Ovary (tissue), 9 donors: ENCODE results near the gene ELOVL5. TPM values are rescaled to one million over a fixed set of nuclear protein-coding genes. Genes with fewer than 3 reads are reported as not detected.

ENCODE experiments used
- DNase-seq, 5 donors: peaks; one replicate each; pipeline ENCODE4 v3.0.0-alpha.2; 2019 to 2020
- H3K27ac ChIP-seq, 2 donors: fragments of 200-600 bp; one replicate each; pipeline versions ENCODE4 v1.5.1 to v1.8.0; 2019 to 2022
- H3K27me3 ChIP-seq: fragments of 200-600 bp; one replicate; pipeline ENCODE4 v1.8.0; 2022
- H3K36me3 ChIP-seq: fragments of 200-600 bp; sonication (generic); one replicate; pipeline ENCODE4 v1.5.1; 2019
- H3K4me1 ChIP-seq: one replicate; pipeline ENCODE4 v1.8.1; 2013; ENCODE audit warnings: mild to moderate bottlenecking, moderate library complexity; ENCODE audit not compliant: insufficient read depth
- H3K4me3 ChIP-seq: fragments of 200-600 bp; sonication (generic); one replicate; pipeline ENCODE4 v1.5.1; 2017
- H3K9me3 ChIP-seq, 2 donors: fragments of 200-600 bp in 1 of 2; sonication (generic) in 1 of 2; one replicate each; pipeline versions ENCODE4 v1.5.1 to v1.8.1; 2013 to 2019; ENCODE audit warnings: mild to moderate bottlenecking in 1 of 2, moderate library complexity in 1 of 2
- CTCF ChIP-seq, 3 donors: fragments of 450-650 bp in 2 of 3; fragments of 200-600 bp in 1 of 3; IDR thresholded peaks; one replicate each; pipeline versions ENCODE4 v1.5.1 to v1.8.0; 2016 to 2022; ENCODE audit warnings: antibody characterized with exemption in 3 of 3, mild to moderate bottlenecking in 1 of 3
- EP300 ChIP-seq: sonication (generic); formaldehyde crosslinking; IDR thresholded peaks from one replicate; pipeline ENCODE4 v1.6.1; 2017; ENCODE audit warnings: antibody characterized with exemption
- POLR2A ChIP-seq: fragments of 450-650 bp; IDR thresholded peaks from one replicate; pipeline ENCODE4 v1.6.1; 2017; ENCODE audit warnings: antibody characterized with exemption, mild to moderate bottlenecking, moderate library complexity
- WGBS, 3 donors: extraction: QIAGEN DNeasy Blood & Tissue Kit in 1 of 3; methylation state at CpG; one replicate each; pipeline versions ENCODE4 v1.1.5 to v1.1.7; 2013 to 2017; 5-methylcytosine and 5-hydroxymethylcytosine counted together
- intact Hi-C, 4 donors: fragments of 100-400 bp; cut with DNase I; formaldehyde crosslinking; loops; one replicate each; pipeline versions ENCODE4 v1.11.0 to v1.15.1; 2022 to 2023
- polyA plus RNA-seq, 2 donors: library from polyadenylated mRNA; stranded (reverse); fragments of 200-250 nt in 1 of 2; fragments of 350-450 nt in 1 of 2; fragmentation: Illumina TruSeq in 1 of 2; extraction: RNeasy Lipid Tissue Mini Kit (QIAGEN cat#74804) in 1 of 2; gene quantifications; one replicate each; pipeline ENCODE4 v1.2.3, GENCODE V29; 2013 to 2014
- total RNA-seq, 7 donors: library from RNA; depleted of rRNA in 2 of 7; stranded (reverse); fragments of >200 nt in 2 of 7; fragmentation: NEBNext Ultra II Directional in 3 of 7; extraction: Animal tissue kit (Norgen Biotek cat#: 25700) in 3 of 7; gene quantifications; one replicate each; pipeline versions ENCODE4 v1.1.0 to v1.2.4, GENCODE V29; 2016 to 2023
- donor health status: DM: no; HTN: no; CAD: no; lungs with moderate emphysema.
- donor health status: DM: no; HTN: no; CAD: no.
- donor health status: Bipolar disorder and iron deficiency.
- donor health status: DM: yes; HTN: yes; CAD: no.
- donor health status: DM: no; HTN: no; CAD: no.
- donor health status: DM: yes; HTN: yes; CAD: no.

ELOVL5 gene
- total and polyA plus RNA-seq, 9 donors = 14.7 to 191 (median 41.8) TPM

DNA sequence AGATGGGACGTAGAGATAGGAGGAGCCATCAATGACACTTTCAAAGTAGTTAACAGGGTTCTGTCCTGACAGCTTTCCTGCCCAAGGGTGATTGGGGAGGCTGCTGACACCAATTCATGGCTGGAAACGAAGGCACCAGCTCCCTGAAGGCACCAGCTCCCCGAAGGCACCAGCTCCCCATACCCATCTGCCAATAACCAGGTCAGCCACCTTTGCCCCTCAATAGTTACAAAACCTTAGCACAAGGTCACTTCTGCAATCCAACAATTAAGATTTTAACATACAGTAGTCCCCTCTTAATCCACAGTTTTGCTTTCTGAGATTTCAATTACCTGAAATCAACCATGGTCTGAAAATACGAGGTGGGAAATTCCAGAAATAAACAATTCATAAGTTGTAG, 51.7 kb downstream of the ELOVL5 start:
- Histone ChIP-seq H3K27me3 (no peaks in the 10 kb centered on the region), H3K27ac (no peak overlapping the region), H3K4me3 (no peak overlapping the region), H3K4me1 (peaks cover 10% of the 10 kb centered on the region), H3K9me3 (no peaks in the 10 kb centered on the region), H3K36me3 (no peaks in the 10 kb centered on the region)
- intact Hi-C loops = no loop called here
- no peak for DNase-seq
- WGBS, 3 donors = 86 to 87% (median 87%) methylated on average over 4 of the region's 4 CpGs
- TF ChIP-seq POLR2A = no peak
- TF ChIP-seq CTCF (IDR thresholded peaks at IDR 0.05) = no peak
- no peak for TF ChIP-seq EP300

GRCh38 chr6:53295176-53295575, 53.6 kb downstream of the ELOVL5 start:
- Histone ChIP-seq H3K27ac (no peak overlapping the region), H3K4me3 (no peak overlapping the region), H3K27me3 (no peaks in the 10 kb centered on the region), H3K9me3 (no peaks in the 10 kb centered on the region), H3K4me1 (peaks cover 2% of the 10 kb centered on the region), H3K36me3 (no peaks in the 10 kb centered on the region)
- TF ChIP-seq POLR2A = no peak
- TF ChIP-seq EP300 = no peak
- no peak for DNase-seq
- intact Hi-C loops = no loop called here
- 52 to 65% (median 59%) methylated on average over 1 of the region's 1 CpG for WGBS, 3 donors

DNA sequence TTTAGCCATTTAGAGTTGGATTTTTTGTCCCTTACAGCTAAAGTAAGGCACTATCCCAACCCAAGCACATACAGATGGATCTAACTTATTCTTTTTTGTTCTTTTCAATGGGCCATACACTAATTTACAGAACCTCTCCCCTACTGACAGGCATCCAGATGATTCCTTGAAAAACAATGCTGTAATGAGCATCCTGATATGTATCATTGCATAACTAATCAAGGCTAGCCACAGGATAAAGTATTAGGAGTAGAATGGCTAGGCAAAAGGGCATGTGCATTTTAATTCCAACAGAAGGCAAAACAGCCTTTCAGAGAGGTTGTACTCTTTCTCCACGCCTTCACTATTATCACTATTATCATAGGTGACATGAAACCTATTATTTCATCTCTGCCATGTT, 54.1 kb downstream of the ELOVL5 start:
- no peak for DNase-seq
- Histone ChIP-seq H3K27ac (no peak overlapping the region), H3K27me3 (no peaks in the 10 kb centered on the region), H3K4me3 (no peak overlapping the region), H3K4me1 (peaks cover 2% of the 10 kb centered on the region), H3K36me3 (no peaks in the 10 kb centered on the region), H3K9me3 (no peaks in the 10 kb centered on the region)
- WGBS, 3 donors = 96 to 98% (median 97%) methylated on average over 1 of the region's 1 CpG
- no peak for TF ChIP-seq POLR2A
- TF ChIP-seq EP300 = no peak
- TF ChIP-seq CTCF (IDR thresholded peaks at IDR 0.05) = no peak
- intact Hi-C loops = no loop called here

DNA sequence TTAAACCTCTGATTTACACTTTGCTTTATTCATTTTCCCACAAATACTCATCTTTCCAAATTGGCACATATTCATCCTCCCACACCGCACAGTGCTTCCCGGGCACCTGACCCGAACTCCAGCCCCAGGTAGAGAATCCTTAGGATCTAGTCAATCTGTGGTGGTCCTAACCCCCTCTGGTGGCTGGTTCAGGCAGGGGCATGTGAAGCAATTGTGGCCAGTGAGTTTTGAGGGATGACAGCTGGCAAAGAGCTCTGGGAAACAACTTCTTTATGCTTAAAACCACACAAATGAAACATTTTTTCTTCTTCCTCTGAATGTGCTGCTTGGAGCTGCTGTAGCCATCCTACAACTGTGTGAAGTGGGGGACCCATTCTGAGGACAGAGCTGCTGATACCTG, 54.7 kb downstream of the ELOVL5 start:
- Histone ChIP-seq H3K4me3 (no peak overlapping the region), H3K9me3 (no peaks in the 10 kb centered on the region), H3K36me3 (no peaks in the 10 kb centered on the region), H3K4me1 (peaks cover 2% of the 10 kb centered on the region), H3K27me3 (no peaks in the 10 kb centered on the region), H3K27ac (no peak overlapping the region)
- intact Hi-C loops = no loop called here
- peak in 1 of 3 donors; percentile 20 for TF ChIP-seq CTCF (IDR thresholded peaks at IDR 0.05)
- TF ChIP-seq POLR2A = no peak
- TF ChIP-seq EP300 = no peak
- 56 to 82% (median 76%) methylated on average over 3 of the region's 3 CpGs for WGBS, 3 donors
- peak in 1 of 5 donors; percentile 42 for DNase-seq

GRCh38 chr6:53293691-53294090, 55.1 kb downstream of the ELOVL5 start:
- Histone ChIP-seq H3K4me1 (peaks cover 2% of the 10 kb centered on the region), H3K27ac (no peak overlapping the region), H3K27me3 (no peaks in the 10 kb centered on the region), H3K4me3 (no peak overlapping the region), H3K36me3 (no peaks in the 10 kb centered on the region), H3K9me3 (no peaks in the 10 kb centered on the region)
- TF ChIP-seq POLR2A (no peak), CTCF (IDR thresholded peaks at IDR 0.05) (no peak), EP300 (no peak)
- intact Hi-C loops = no loop called here
- WGBS, 3 donors = 88 to 96% (median 93%) methylated on average over 3 of the region's 3 CpGs
- DNase-seq = no peak
